ENCODE data around the gene COL5A3. TPM values are rescaled to one million over a fixed set of nuclear protein-coding genes. Genes with fewer than 3 reads are reported as not detected.

COL5A3 gene
- total and polyA plus RNA-seq, 2 of the 13 experiments (the other 11 are each of a cell fraction or from before 2014, with no cell fraction given) = 0.02 TPM; not detected in 1

DNA sequence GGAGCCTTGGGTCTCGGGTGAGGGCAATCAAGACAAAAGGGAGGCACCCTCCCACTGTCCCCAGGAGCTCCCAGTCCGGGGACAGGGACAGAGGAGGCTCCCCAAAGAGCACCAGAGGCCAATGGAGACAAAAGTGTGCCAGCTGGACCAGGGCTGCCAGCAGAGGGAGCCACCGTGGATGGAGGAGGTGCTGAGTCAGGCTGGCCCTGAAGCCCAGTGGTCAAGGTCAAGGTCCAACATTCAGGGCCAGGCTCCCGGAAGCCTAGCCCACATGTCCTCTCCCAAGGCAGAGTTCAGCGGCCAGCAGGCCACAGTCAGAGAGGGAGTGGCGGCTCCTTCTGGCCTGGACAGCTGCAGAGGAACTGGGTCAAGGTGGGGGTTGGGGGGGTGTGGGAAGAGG, 8.4 kb downstream of the COL5A3 start (continued):
- no peak for TF ChIP-seq ZNF792 (CRISPR knock-in tag; IDR thresholded peaks at IDR 0.05)
- TF ChIP-seq, protein P1, sequence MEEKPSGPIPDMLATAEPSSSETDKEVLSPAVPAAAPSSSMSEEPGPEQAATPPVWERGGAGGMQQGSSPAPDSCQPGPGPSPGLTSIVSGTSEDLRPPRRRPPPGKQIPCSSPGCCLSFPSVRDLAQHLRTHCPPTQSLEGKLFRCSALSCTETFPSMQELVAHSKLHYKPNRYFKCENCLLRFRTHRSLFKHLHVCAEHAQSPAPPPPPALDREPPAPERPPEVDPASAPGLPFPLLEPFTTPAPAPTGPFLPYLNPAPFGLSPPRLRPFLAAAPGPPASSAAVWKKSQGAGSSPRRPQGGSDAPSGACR (CRISPR knock-in tag; IDR thresholded peaks at IDR 0.05) = peak; percentile 65; the same call in 1 of the 2 replicates
- TF ChIP-seq ZNF850 (CRISPR knock-in tag; conservative IDR thresholded peaks at IDR 0.05) = no peak
- peak; percentile 69 for TF ChIP-seq THAP11 (CRISPR knock-in tag; IDR thresholded peaks at IDR 0.05)
- peak; percentile 43; the same call in 1 of the 2 replicates for TF ChIP-seq REPIN1 (CRISPR knock-in tag; IDR thresholded peaks at IDR 0.05; ENCODE audit: borderline replicate concordance, low read depth)
- TF ChIP-seq TP53 (CRISPR knock-in tag; conservative IDR thresholded peaks at IDR 0.05) = no peak
- TF ChIP-seq PLRG1 (conservative IDR thresholded peaks at IDR 0.05) = no peak
- TF ChIP-seq, protein P2, sequence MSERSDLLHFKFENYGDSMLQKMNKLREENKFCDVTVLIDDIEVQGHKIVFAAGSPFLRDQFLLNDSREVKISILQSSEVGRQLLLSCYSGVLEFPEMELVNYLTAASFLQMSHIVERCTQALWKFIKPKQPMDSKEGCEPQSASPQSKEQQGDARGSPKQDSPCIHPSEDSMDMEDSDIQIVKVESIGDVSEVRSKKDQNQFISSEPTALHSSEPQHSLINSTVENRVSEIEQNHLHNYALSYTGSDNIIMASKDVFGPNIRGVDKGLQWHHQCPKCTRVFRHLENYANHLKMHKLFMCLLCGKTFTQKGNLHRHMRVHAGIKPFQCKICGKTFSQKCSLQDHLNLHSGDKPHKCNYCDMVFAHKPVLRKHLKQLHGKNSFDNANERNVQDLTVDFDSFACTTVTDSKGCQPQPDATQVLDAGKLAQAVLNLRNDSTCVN (CRISPR knock-in tag; IDR thresholded peaks at IDR 0.05; ENCODE audit: borderline replicate concordance) = no peak
- no peak for TF ChIP-seq CENPT (CRISPR knock-in tag; IDR thresholded peaks at IDR 0.05; ENCODE audit: low read depth)
- TF ChIP-seq PHF21A (CRISPR knock-in tag; IDR thresholded peaks at IDR 0.05) = no peak
- TF ChIP-seq SAFB2 (CRISPR knock-in tag; IDR thresholded peaks at IDR 0.05; ENCODE audit: borderline replicate concordance, low read depth) = 0 out of 2 replicates have a peak, but pooled peaks have one; percentile 35
- TF ChIP-seq ESRRA (CRISPR knock-in tag; IDR thresholded peaks at IDR 0.05; ENCODE audit: low read depth) = peak; percentile 91
- no peak for TF ChIP-seq DMTF1 (CRISPR knock-in tag; IDR thresholded peaks at IDR 0.05)
- TF ChIP-seq ZNF639 (CRISPR knock-in tag; conservative IDR thresholded peaks at IDR 0.05) = no peak
- TF ChIP-seq ZHX1 (CRISPR knock-in tag; IDR thresholded peaks at IDR 0.05; ENCODE audit: low read depth) = no peak
- TF ChIP-seq, protein P3, sequence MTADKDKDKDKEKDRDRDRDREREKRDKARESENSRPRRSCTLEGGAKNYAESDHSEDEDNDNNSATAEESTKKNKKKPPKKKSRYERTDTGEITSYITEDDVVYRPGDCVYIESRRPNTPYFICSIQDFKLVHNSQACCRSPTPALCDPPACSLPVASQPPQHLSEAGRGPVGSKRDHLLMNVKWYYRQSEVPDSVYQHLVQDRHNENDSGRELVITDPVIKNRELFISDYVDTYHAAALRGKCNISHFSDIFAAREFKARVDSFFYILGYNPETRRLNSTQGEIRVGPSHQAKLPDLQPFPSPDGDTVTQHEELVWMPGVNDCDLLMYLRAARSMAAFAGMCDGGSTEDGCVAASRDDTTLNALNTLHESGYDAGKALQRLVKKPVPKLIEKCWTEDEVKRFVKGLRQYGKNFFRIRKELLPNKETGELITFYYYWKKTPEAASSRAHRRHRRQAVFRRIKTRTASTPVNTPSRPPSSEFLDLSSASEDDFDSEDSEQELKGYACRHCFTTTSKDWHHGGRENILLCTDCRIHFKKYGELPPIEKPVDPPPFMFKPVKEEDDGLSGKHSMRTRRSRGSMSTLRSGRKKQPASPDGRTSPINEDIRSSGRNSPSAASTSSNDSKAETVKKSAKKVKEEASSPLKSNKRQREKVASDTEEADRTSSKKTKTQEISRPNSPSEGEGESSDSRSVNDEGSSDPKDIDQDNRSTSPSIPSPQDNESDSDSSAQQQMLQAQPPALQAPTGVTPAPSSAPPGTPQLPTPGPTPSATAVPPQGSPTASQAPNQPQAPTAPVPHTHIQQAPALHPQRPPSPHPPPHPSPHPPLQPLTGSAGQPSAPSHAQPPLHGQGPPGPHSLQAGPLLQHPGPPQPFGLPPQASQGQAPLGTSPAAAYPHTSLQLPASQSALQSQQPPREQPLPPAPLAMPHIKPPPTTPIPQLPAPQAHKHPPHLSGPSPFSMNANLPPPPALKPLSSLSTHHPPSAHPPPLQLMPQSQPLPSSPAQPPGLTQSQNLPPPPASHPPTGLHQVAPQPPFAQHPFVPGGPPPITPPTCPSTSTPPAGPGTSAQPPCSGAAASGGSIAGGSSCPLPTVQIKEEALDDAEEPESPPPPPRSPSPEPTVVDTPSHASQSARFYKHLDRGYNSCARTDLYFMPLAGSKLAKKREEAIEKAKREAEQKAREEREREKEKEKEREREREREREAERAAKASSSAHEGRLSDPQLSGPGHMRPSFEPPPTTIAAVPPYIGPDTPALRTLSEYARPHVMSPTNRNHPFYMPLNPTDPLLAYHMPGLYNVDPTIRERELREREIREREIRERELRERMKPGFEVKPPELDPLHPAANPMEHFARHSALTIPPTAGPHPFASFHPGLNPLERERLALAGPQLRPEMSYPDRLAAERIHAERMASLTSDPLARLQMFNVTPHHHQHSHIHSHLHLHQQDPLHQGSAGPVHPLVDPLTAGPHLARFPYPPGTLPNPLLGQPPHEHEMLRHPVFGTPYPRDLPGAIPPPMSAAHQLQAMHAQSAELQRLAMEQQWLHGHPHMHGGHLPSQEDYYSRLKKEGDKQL (CRISPR knock-in tag; IDR thresholded peaks at IDR 0.05; ENCODE audit: low read depth) = no peak
